H1 (cell line): Measurements from ENCODE around the gene ADAM12. TPM values are rescaled to one million over a fixed set of nuclear protein-coding genes. Genes with fewer than 3 reads are reported as not detected.

ENCODE experiments used
- CTCF ChIA-PET: fragments of 300-600 bp; sonication (Branson Sonifier 250); formaldehyde crosslinking; loops from one replicate; lab custom pipeline; 2021; ENCODE audit not compliant: partially characterized antibody; lab: Charles Lee
- POLR2A ChIA-PET: fragments of 300-600 bp; sonication (Branson Sonifier 250); formaldehyde crosslinking; loops from one replicate; lab custom pipeline; 2021; ENCODE audit warnings: inconsistent platforms; ENCODE audit not compliant: partially characterized antibody; lab: Charles Lee
- DNase-seq, 2 experiments: peaks; one replicate each; pipeline versions ENCODE4 v3.0.0 to v3.0.0-alpha.2; 2010 to 2022; ENCODE audit warnings: low spot score in 2 of 2, low read depth in 1 of 2, mixed read lengths in 1 of 2
- FAIRE-seq: peaks from 2 replicates; lab custom pipeline; 2011; peaks lifted over from hg19 to GRCh38; lab: Jason Lieb, UNC
- H2AFZ ChIP-seq: 2 replicates; pipeline ENCODE4 v1.8.1; 2012; ENCODE audit warnings: low read length, inconsistent platforms
- H2AK5ac ChIP-seq: 2 replicates; pipeline ENCODE4 v1.6.1; 2013; ENCODE audit warnings: low read depth, low read length
- H2BK120ac ChIP-seq: replicated peaks from 2 replicates; pipeline ENCODE3; 2013; ENCODE audit warnings: low read depth, low read length, inconsistent platforms
- H2BK12ac ChIP-seq: 2 replicates; pipeline ENCODE4 v1.6.1; 2013; ENCODE audit warnings: low read depth, low read length
- H2BK15ac ChIP-seq: 2 replicates; pipeline ENCODE4 v1.6.1; 2013; ENCODE audit warnings: low read length
- H2BK20ac ChIP-seq: 2 replicates; pipeline ENCODE4 v1.6.1; 2013; ENCODE audit warnings: low read length
- H2BK5ac ChIP-seq: 2 replicates; pipeline ENCODE4 v1.6.1; 2013; ENCODE audit warnings: low read depth, low read length
- H3K14ac ChIP-seq: 2 replicates; pipeline ENCODE4 v1.6.1; 2013; ENCODE audit warnings: inconsistent platforms; ENCODE audit not compliant: insufficient read length
- H3K18ac ChIP-seq: 2 replicates; pipeline ENCODE4 v1.6.1; 2013; ENCODE audit warnings: low read length; ENCODE audit errors: extremely low read depth
- H3K23ac ChIP-seq: 2 replicates; pipeline ENCODE4 v1.6.1; 2013; ENCODE audit warnings: inconsistent platforms; ENCODE audit not compliant: insufficient read length
- H3K23me2 ChIP-seq: 2 replicates; pipeline ENCODE4 v1.6.1; 2013; ENCODE audit warnings: low read depth, low read length
- H3K27ac ChIP-seq: 2 replicates; pipeline ENCODE4 v1.6.1; 2011; ENCODE audit warnings: low read depth, low read length, inconsistent platforms
- H3K27me3 ChIP-seq, 4 experiments: replicated peaks in 1 of 4; 1 replicate in 1 of 4; 2 replicates in 3 of 4; pipeline versions ENCODE4 v1.6.1 to v1.8.1; 2011 to 2013; ENCODE audit warnings: low read length in 3 of 4, mild to moderate bottlenecking in 3 of 4, inconsistent platforms in 2 of 4, mixed read lengths in 2 of 4, moderate library complexity in 1 of 4; ENCODE audit not compliant: control insufficient read depth in 3 of 4, insufficient read depth in 3 of 4; ENCODE audit errors: extremely low read depth in 1 of 4
- H3K36me3 ChIP-seq, 4 experiments: 2 replicates each; pipeline versions ENCODE4 v1.6.1 to v1.8.1; 2011 to 2013; ENCODE audit warnings: mild to moderate bottlenecking in 4 of 4, low read length in 3 of 4, moderate library complexity in 2 of 4, control low read depth in 1 of 4, inconsistent platforms in 1 of 4; ENCODE audit not compliant: insufficient read depth in 4 of 4, control insufficient read depth in 2 of 4
- H3K4ac ChIP-seq: replicated peaks from 2 replicates; pipeline ENCODE3; 2013; ENCODE audit warnings: low read length, low read depth, mixed read lengths, inconsistent platforms; ENCODE audit not compliant: insufficient read length
- H3K4me1 ChIP-seq, 4 experiments: replicated peaks in 1 of 4; 1 replicate in 1 of 4; 2 replicates in 3 of 4; pipeline versions ENCODE4 v1.6.1 to v1.8.1; 2011 to 2013; ENCODE audit warnings: low read length in 3 of 4, inconsistent platforms in 2 of 4, mixed read lengths in 1 of 4; ENCODE audit not compliant: insufficient read depth in 4 of 4, control insufficient read depth in 3 of 4
- H3K4me2 ChIP-seq, 2 experiments: 2 replicates each; pipeline versions ENCODE4 v1.6.1 to v1.8.1; 2011 to 2013; ENCODE audit warnings: low read depth in 2 of 2, low read length in 2 of 2, control low read depth in 1 of 2, inconsistent platforms in 1 of 2, mild to moderate bottlenecking in 1 of 2; ENCODE audit not compliant: insufficient read depth in 1 of 2
- H3K4me3 ChIP-seq, 4 experiments: fragments of 200-600, 300-600 bp in 1 of 4; sonication (generic), shearing (Covaris generic), sonication (Bioruptor Twin) in 1 of 4; 2 replicates each; pipeline versions ENCODE4 v1.5.1 to v1.8.1; 2011 to 2016; ENCODE audit warnings: low read length in 4 of 4, low read depth in 3 of 4, control low read depth in 2 of 4, inconsistent platforms in 2 of 4, mild to moderate bottlenecking in 2 of 4, mixed read lengths in 1 of 4, moderate library complexity in 1 of 4; ENCODE audit not compliant: insufficient read depth in 2 of 4; ENCODE audit errors: extremely low read depth in 1 of 4
- H3K56ac ChIP-seq: replicated peaks from 2 replicates; pipeline ENCODE3; 2013; ENCODE audit warnings: low read depth, mild to moderate bottlenecking, mixed read lengths, low read length, inconsistent platforms; ENCODE audit not compliant: insufficient read length
- H3K79me1 ChIP-seq: 2 replicates; pipeline ENCODE4 v1.6.1; 2013; ENCODE audit warnings: low read depth, low read length, control low read depth
- H3K79me2 ChIP-seq, 2 experiments: 2 replicates each; pipeline versions ENCODE4 v1.6.1 to v1.8.1; 2012 to 2013; ENCODE audit warnings: low read length in 2 of 2, mild to moderate bottlenecking in 2 of 2, inconsistent platforms in 1 of 2; ENCODE audit not compliant: insufficient read depth in 2 of 2, control insufficient read depth in 1 of 2
- H3K9ac ChIP-seq, 4 experiments: replicated peaks in 1 of 4; 1 replicate in 1 of 4; 2 replicates in 3 of 4; pipeline versions ENCODE4 v1.6.1 to v1.8.1; 2011 to 2013; ENCODE audit warnings: low read depth in 3 of 4, low read length in 3 of 4, control low read depth in 2 of 4, mild to moderate bottlenecking in 2 of 4, moderate library complexity in 2 of 4, inconsistent platforms in 1 of 4; ENCODE audit errors: extremely low read depth in 1 of 4
- H3K9me3 ChIP-seq, 2 experiments: 2 replicates each; pipeline versions ENCODE4 v1.6.1 to v1.8.1; 2012 to 2013; ENCODE audit warnings: mild to moderate bottlenecking in 2 of 2, moderate library complexity in 2 of 2, control low read depth in 1 of 2, inconsistent platforms in 1 of 2, low read depth in 1 of 2, low read length in 1 of 2, mixed read lengths in 1 of 2; ENCODE audit not compliant: insufficient read depth in 2 of 2
- H4K20me1 ChIP-seq, 2 experiments: replicated peaks in 1 of 2; 2 replicates each; pipeline versions ENCODE3 to v1.8.1; 2011 to 2013; ENCODE audit warnings: inconsistent platforms in 2 of 2, low read length in 2 of 2, mild to moderate bottlenecking in 1 of 2; ENCODE audit not compliant: insufficient read depth in 2 of 2, control insufficient read depth in 1 of 2
- H4K5ac ChIP-seq: 2 replicates; pipeline ENCODE4 v1.6.1; 2013; ENCODE audit warnings: low read length, low read depth, mixed read lengths, inconsistent platforms; ENCODE audit not compliant: insufficient read length
- H4K8ac ChIP-seq: 2 replicates; pipeline ENCODE4 v1.8.0; 2013; ENCODE audit warnings: mild to moderate bottlenecking, moderate library complexity, low read length, inconsistent platforms; ENCODE audit not compliant: insufficient read depth; ENCODE audit errors: extremely low read depth
- H4K91ac ChIP-seq: replicated peaks from 2 replicates; pipeline ENCODE3; 2013; ENCODE audit warnings: low read length, mixed read lengths, inconsistent platforms; ENCODE audit not compliant: insufficient read length
- SAP30 ChIP-seq: fragments of 300-600 bp; sonication (generic); IDR thresholded peaks from 2 replicates; pipeline ENCODE4 v1.7.1; 2012; ENCODE audit warnings: low read length, moderate library complexity, mild to moderate bottlenecking, inconsistent platforms; ENCODE audit not compliant: insufficient read depth, insufficient replicate concordance
- SP4 ChIP-seq: IDR thresholded peaks from 2 replicates; pipeline ENCODE4 v1.6.1; 2012; ENCODE audit warnings: low read length, inconsistent platforms
- TCF12 ChIP-seq: IDR thresholded peaks from 2 replicates; pipeline ENCODE4 v1.6.1; 2011; ENCODE audit warnings: low read depth, mild to moderate bottlenecking, low read length
- WGBS, 2 experiments: shearing (Covaris generic) in 1 of 2; methylation state at CpG; one replicate each; pipeline versions ENCODE4 v1.1.6 to v1.1.7; 2013 to 2015; ENCODE audit warnings: low lambda C conversion rate in 2 of 2, mixed read lengths in 2 of 2, inconsistent platforms in 1 of 2, low coverage in 1 of 2, missing lambda C conversion rate in 1 of 2; ENCODE audit not compliant: insufficient replicate concordance in 2 of 2, insufficient coverage in 1 of 2, insufficient read length in 1 of 2; ENCODE audit errors: extremely low coverage in 1 of 2, missing lambda C conversion rate in 1 of 2; 5-methylcytosine and 5-hydroxymethylcytosine counted together
- polyA plus RNA-seq, 7 experiments: library from polyadenylated mRNA; depleted of rRNA in 3 of 7; stranded (reverse) in 5 of 7; unstranded in 2 of 7; fragments of >200 nt in 5 of 7; fragments of 200-250 nt in 2 of 7; gene quantifications; 1 replicate in 5 of 7; 2 replicates in 1 of 7; 4 replicates in 1 of 7; pipeline versions ENCODE4 v1.2.1 to v1.2.3, GENCODE V29; 2011 to 2013; ENCODE audit warnings: missing spikeins in 2 of 7, mixed read lengths in 2 of 7
- total RNA-seq: library from RNA; stranded (reverse); fragmentation: NEBNext Ultra II Directional; extraction: Animal tissue kit (Norgen Biotek cat#: 25700); gene quantifications from 2 replicates; pipeline ENCODE4 v1.2.1, GENCODE V29; 2021

The ADAM12 gene
- total and polyA plus RNA-seq, 2 of the 8 experiments (the other 6 are each of a cell fraction or from before 2014, with no cell fraction given), result 0.07 to 0.17 TPM

GRCh38 chr10:126127481-126128029, 260.7 kb downstream of the ADAM12 start:
- FAIRE-seq, result no peak
- Histone ChIP-seq H3K14ac (peak overlapping the region; percentile 8), H2AK5ac (no peak overlapping the region), H4K8ac (no peak overlapping the region; the same call in 1 of the 2 replicates), H3K79me1 (no peaks in the 10 kb centered on the region), H3K4me2 (no peak overlapping the region), H3K18ac (no peak overlapping the region), H3K23me2 (no peaks in the 10 kb centered on the region), H3K27ac (no peak overlapping the region), H2BK15ac (no peak overlapping the region; the same call in 1 of the 2 replicates), H4K20me1 (no peaks in the 10 kb centered on the region), H2BK5ac (no peak overlapping the region), H3K9ac (no peak overlapping the region), H2AFZ (no peak overlapping the region), H3K79me2 (no peaks in the 10 kb centered on the region), H3K4me3 (no peak overlapping the region), H4K91ac (no peak overlapping the region), H3K9me3 (no peaks in the 10 kb centered on the region), H4K5ac (no peak overlapping the region), H3K4ac (no peak overlapping the region), H2BK12ac (no peak overlapping the region), H3K56ac (no peak overlapping the region), H3K27me3 (peaks cover 0 to 2% (median 0%) of the 10 kb centered on the region in 4 experiments; a peak in 3 of 7 replicates), H3K23ac (no peak overlapping the region), H2BK20ac (no peak overlapping the region), H2BK120ac (no peak overlapping the region), H3K36me3 (no peaks in the 10 kb centered on the region), H3K4me1 (peaks cover 2 to 7% (median 4%) of the 10 kb centered on the region in 4 experiments; a peak in 5 of 7 replicates)
- ChIA-PET POLR2A (no interaction called here), CTCF (interaction anchor here (0.6 kb wide), 1 partner anchor 339 kb away, joined by 3 read pairs; no protein-coding TSS in a partner anchor)
- 87% methylated on average over 7 of the region's 7 CpGs; no CpG with 5 or more reads in 1 of the 2 experiments for WGBS, 2 experiments
- DNase-seq, result no peak
- TF ChIP-seq SP4 (no peak), SAP30 (no peak), TCF12 (no peak)
